Epithelial cell of proximal tubule (primary cell): ENCODE measurements around the gene ARF1. TPM values are rescaled to one million over a fixed set of nuclear protein-coding genes. Genes with fewer than 3 reads are reported as not detected.

Experiments
- DNase-seq: peaks from one replicate; pipeline ENCODE4 v3.0.0-alpha.2; 2011; ENCODE audit warnings: low read depth
- H3K4me3 ChIP-seq: 2 replicates; pipeline ENCODE4 v1.5.1; 2011; ENCODE audit warnings: low read depth, mild to moderate bottlenecking, low read length
- total RNA-seq: library from RNA; depleted of rRNA; stranded (reverse); fragments of >200 nt; gene quantifications from 2 replicates; pipeline ENCODE4 v1.2.3, GENCODE V29; 2015
- TF ChIP-seq, protein P1 (sequence below): conservative IDR thresholded peaks from 2 replicates; pipeline ENCODE4 v1.5.1; 2012; ENCODE audit warnings: low read depth, mild to moderate bottlenecking, low read length

Gene ARF1
- total RNA-seq, 1 donor from 2014 or later, result 303 TPM

DNA sequence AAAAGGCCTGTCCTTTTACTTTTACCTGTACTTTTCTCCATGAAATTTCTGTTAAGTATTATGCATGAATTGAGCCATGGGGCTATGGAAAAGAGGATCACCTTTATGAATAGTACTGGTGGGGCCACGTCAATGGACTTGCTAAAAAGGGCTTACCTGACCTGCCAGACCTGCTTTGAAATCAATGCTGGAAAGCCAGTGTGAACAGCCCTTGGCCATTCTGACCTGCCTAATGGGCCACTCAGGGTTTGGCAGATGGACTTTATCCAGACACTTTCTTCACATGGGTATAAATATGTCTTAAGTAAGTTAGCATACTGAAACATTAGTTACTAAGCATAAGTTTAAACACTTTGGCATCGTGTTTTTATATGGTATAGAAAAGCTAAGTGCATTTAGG lies 49.3 kb downstream of the ARF1 start:
- H3K4me3 ChIP-seq, result no peak overlapping the region
- DNase-seq, result no peak
- TF ChIP-seq, protein P1, sequence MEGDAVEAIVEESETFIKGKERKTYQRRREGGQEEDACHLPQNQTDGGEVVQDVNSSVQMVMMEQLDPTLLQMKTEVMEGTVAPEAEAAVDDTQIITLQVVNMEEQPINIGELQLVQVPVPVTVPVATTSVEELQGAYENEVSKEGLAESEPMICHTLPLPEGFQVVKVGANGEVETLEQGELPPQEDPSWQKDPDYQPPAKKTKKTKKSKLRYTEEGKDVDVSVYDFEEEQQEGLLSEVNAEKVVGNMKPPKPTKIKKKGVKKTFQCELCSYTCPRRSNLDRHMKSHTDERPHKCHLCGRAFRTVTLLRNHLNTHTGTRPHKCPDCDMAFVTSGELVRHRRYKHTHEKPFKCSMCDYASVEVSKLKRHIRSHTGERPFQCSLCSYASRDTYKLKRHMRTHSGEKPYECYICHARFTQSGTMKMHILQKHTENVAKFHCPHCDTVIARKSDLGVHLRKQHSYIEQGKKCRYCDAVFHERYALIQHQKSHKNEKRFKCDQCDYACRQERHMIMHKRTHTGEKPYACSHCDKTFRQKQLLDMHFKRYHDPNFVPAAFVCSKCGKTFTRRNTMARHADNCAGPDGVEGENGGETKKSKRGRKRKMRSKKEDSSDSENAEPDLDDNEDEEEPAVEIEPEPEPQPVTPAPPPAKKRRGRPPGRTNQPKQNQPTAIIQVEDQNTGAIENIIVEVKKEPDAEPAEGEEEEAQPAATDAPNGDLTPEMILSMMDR, result no peak

DNA sequence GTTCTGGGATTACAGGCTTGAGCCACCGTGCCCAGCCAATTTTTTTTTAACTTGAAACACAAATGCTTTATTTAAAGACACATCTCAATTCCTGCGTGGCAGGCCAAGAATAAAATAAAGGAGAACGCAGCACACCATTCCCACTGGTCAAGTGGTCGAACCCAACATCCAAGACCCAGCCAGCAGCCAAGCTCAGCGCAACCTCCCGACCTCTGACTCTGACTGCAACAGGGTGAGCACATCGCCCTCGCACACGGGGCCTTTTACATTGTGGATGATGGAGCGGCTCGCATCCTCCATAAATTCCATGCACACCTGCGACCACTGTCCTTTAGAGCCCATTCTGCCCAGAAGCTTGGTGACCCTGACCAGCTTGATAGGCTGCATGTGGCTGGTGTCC lies 52.1 kb downstream of the ARF1 start:
- TF ChIP-seq, protein P1, result no peak
- H3K4me3 ChIP-seq, result no peak overlapping the region
- DNase-seq, result no peak

DNA sequence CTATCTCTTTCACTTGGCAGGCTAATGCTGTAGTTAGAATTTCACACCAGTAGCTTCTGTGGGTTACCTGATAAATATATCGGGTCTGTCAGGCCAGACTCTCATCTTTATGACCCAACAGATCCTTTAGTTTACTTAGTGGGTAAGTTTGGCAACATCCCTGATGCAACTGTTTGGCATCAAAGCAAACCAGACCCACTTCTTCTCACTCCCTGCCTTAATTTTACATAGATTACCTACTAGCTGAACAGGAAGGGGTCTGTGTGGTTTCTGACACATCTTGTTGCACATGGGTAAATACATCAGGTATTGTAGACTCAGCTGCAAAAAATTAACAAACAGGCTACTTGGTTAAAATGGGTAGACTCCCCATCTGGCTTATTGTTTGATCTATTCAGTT lies 54.4 kb downstream of the ARF1 start:
- no peak for DNase-seq
- TF ChIP-seq, protein P1, result no peak
- no peak overlapping the region for H3K4me3 ChIP-seq

DNA sequence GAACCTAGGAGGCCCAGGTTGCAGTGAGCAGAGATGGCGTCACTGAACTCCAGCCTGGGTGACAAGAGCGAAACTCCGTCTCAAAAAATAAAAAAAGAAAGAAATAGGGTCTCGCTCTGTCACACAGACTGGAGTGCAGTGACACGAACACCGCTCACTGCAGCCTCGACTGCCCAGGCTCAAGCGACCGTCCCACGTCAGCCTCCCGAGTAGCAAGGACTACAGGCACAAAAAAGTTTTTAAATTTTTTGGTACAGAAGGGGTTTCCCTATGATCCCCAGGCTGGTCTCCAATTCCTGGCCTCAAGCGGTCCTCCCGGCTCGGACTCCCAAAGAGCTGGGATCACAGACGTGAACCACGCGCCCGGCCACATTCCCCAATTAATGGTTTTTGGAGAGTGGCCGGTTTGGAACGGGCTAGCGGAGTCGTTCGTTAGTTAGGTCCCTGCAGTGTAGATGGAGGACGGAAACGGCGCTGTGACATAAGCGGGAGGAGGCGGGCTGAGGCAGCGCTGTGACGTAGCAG lies 57.0 kb downstream of the ARF1 start:
- TF ChIP-seq, protein P1, result no peak
- no peak for DNase-seq
- peak overlapping the region; percentile 63 for H3K4me3 ChIP-seq

DNA sequence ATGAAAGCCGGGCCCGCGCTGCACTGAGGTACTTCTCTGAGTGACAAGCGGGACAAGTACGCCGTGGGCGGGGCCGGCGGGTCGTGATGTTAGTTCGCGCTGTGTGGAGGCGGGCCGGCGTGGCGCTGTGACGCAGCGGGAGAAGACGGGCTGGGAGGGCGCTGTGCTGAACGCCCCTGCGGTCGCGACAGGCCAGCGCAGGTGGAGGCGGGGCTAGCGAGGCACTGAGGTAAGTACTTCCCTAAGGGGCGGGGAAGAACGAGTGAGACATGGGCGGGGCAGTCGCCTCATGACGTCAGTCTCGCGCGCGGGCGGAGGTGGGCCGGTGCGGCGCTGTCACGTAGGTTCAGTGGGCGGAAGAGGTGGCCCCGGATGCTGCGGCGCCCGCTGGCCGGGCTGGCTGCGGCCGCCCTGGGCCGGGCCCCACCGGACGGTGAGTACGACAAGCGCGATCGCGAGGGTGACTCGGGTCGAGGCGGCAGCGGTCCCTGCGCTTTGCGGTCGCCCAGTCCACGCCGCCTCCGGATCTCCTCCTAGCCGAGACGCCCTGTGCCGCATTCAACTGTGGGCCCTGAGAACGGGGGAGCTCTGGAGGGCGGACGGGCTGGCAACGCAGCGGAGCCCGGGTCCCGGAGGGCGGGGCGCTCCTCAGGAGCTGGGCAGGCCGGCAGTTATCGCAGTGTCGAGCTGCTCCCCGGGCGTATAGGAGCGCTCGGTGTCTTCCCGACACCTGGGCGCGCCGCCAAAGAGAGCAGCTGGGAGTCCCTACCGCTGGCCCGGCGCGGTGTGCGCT lies 57.6 kb downstream of the ARF1 start, which contains the start of gene GUK1:
Gene GUK1 (plus strand): TSS at position 349 of the 793 bp plus-strand sequence. CDS start 24 bp downstream, at position 373.
- TF ChIP-seq, protein P1, result peak; percentile 29
- peak; percentile 85 for DNase-seq
- peak within 1 kb of the TSS; percentile 63 for H3K4me3 ChIP-seq

DNA sequence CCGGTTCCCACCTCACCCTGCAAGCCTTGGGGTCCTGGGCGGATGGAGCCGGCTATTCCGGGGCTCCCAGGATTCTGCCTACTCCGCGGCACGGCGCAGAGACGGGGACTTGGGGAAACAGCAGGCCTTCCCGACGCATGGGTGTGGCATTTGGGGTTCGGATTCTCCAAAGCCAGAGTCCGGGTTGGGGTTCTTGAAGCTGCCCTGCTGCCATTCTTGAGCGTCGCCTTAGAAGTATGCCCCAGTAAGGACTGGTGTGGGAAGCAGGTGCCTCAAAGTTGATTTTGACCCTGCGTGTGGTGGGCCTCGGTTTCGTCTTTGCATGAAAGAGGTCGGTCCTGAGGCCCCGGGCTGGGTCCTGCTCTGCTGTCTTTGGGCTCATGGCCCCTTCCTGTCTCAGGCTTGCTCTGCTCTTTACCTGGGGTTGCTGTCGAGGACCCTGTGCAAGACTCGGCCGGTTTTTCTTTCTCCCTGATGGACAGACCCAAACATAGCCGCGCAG lies 58.3 kb downstream of the ARF1 start:
- DNase-seq, result no peak
- TF ChIP-seq, protein P1, result no peak
- H3K4me3 ChIP-seq, result peak overlapping the region; percentile 63
